Neural progenitor cell (in vitro differentiated cells): ENCODE measurements around the gene SLCO1B1. TPM values are rescaled to one million over a fixed set of nuclear protein-coding genes. Genes with fewer than 3 reads are reported as not detected.
A peak's percentile ranks its signal among the peaks of the same experiment; 100 is the strongest.
"Not testable (repeated sequence)": the region's sequence is repeated elsewhere in the genome, so short reads cannot be mapped to it uniquely, and the experiment has no call there.

Experiments
- DNase-seq: peaks from one replicate; pipeline ENCODE4 v3.0.0-alpha.2; 2016; ENCODE audit warnings: low spot score
- H2AFZ ChIP-seq: fragments of 200-600 bp; sonication (generic); replicated peaks from 2 replicates; pipeline ENCODE4 v1.6.1; 2016; ENCODE audit warnings: antibody characterized with exemption
- H3F3A ChIP-seq: fragments of 200-600 bp; sonication (generic); 2 replicates; pipeline ENCODE4 v1.6.1; 2016; ENCODE audit warnings: antibody characterized with exemption, low read depth
- H3K27ac ChIP-seq: fragments of 200-600 bp; sonication (generic); 2 replicates; pipeline ENCODE4 v1.5.1; 2016; ENCODE audit warnings: mild to moderate bottlenecking
- H3K27me3 ChIP-seq: fragments of 200-600 bp; sonication (generic); 2 replicates; pipeline ENCODE4 v1.6.1; 2016; ENCODE audit warnings: mild to moderate bottlenecking, moderate library complexity
- H3K36me3 ChIP-seq: fragments of 200-600 bp; sonication (generic); 2 replicates; pipeline ENCODE4 v1.5.1; 2016
- H3K4me1 ChIP-seq: fragments of 200-600 bp; sonication (generic); 2 replicates; pipeline ENCODE4 v1.6.1; 2016; ENCODE audit warnings: mixed run types
- H3K4me2 ChIP-seq: fragments of 200-600 bp; sonication (generic); 2 replicates; pipeline ENCODE4 v1.6.1; 2016
- H3K4me3 ChIP-seq: fragments of 200-600 bp; sonication (generic); 2 replicates; pipeline ENCODE4 v1.5.1; 2016
- H3K79me2 ChIP-seq: fragments of 200-600 bp; sonication (generic); 2 replicates; pipeline ENCODE4 v1.6.1; 2016; ENCODE audit warnings: low read depth
- H3K9ac ChIP-seq: fragments of 200-600 bp; sonication (generic); 2 replicates; pipeline ENCODE4 v1.6.1; 2016
- H3K9me3 ChIP-seq: fragments of 200-600 bp; sonication (generic); 2 replicates; pipeline ENCODE4 v1.5.1; 2016; ENCODE audit warnings: low read depth
- H4K20me1 ChIP-seq: fragments of 200-600 bp; sonication (generic); 2 replicates; pipeline ENCODE4 v1.6.1; 2016; ENCODE audit warnings: low read depth
- H3K27ac Mint-ChIP-seq: 3 replicates; pipeline ENCODE4 v1.8.0; 2021; ENCODE audit warnings: mixed read lengths
- H3K27me3 Mint-ChIP-seq: 2 replicates; pipeline ENCODE4 v1.8.0; 2022; ENCODE audit warnings: low read depth, mild to moderate bottlenecking, inconsistent platforms, moderate library complexity, mixed read lengths; ENCODE audit not compliant: insufficient read depth
- H3K36me3 Mint-ChIP-seq: 3 replicates; pipeline ENCODE4 v1.8.0; 2021; ENCODE audit warnings: mixed read lengths
- H3K4me1 Mint-ChIP-seq: 3 replicates; pipeline ENCODE4 v1.8.0; 2021; ENCODE audit warnings: mixed read lengths
- H3K4me3 Mint-ChIP-seq: 3 replicates; pipeline ENCODE4 v1.8.0; 2021; ENCODE audit warnings: mild to moderate bottlenecking, moderate library complexity, mixed read lengths
- H3K9me3 Mint-ChIP-seq: 3 replicates; pipeline ENCODE4 v1.8.0; 2020; ENCODE audit warnings: mixed read lengths
- CTCF ChIP-seq: fragments of 200-600 bp; sonication (generic); IDR thresholded peaks from 2 replicates; pipeline ENCODE4 v1.5.1; 2017; ENCODE audit warnings: antibody characterized with exemption, mild to moderate bottlenecking
- EZH2 ChIP-seq: fragments of 200-600 bp; sonication (generic); IDR thresholded peaks from 2 replicates; pipeline ENCODE4 v1.6.1; 2017; ENCODE audit warnings: antibody characterized with exemption, mild to moderate bottlenecking, moderate library complexity
- EZH2phosphoT487 ChIP-seq: fragments of 200-600 bp; sonication (generic); IDR thresholded peaks from 2 replicates; pipeline ENCODE4 v1.6.1; 2017; ENCODE audit warnings: antibody characterized with exemption
- total RNA-seq: library from RNA; depleted of rRNA; stranded (reverse); fragments of >200 nt; gene quantifications from 2 replicates; pipeline ENCODE4 v1.2.3, GENCODE V29; 2015; ENCODE audit warnings: low replicate concordance

The SLCO1B1 gene
- total RNA-seq, 1 donor from 2014 or later, result not detected

- Histone ChIP-seq H3K36me3 (no peaks in the 10 kb centered on the region), H3K4me2 (no peak overlapping the region), H3K4me3 (no peak overlapping the region), H3K79me2 (no peaks in the 10 kb centered on the region), H3F3A (no peaks in the 10 kb centered on the region), H2AFZ (no peak overlapping the region), H4K20me1 (no peaks in the 10 kb centered on the region), H3K27ac (no peak overlapping the region), H3K27me3 (no peaks in the 10 kb centered on the region), H3K9me3 (no peaks in the 10 kb centered on the region), H3K9ac (no peak overlapping the region), H3K4me1 (no peaks in the 10 kb centered on the region)
- no peak for TF ChIP-seq EZH2phosphoT487
- no peak for TF ChIP-seq EZH2
- TF ChIP-seq CTCF, result no peak
- H3K4me3 Mint-ChIP-seq, result no peak overlapping the region
- no peak for DNase-seq
- no peak overlapping the region for H3K27ac Mint-ChIP-seq
- H3K4me1 Mint-ChIP-seq, result no peaks in the 10 kb centered on the region
- no peaks in the 10 kb centered on the region for H3K36me3 Mint-ChIP-seq
- H3K9me3 Mint-ChIP-seq, result peaks cover 3% of the 10 kb centered on the region
- H3K27me3 Mint-ChIP-seq, result no peaks in the 10 kb centered on the region
Measured at GRCh38 chr12:21172079-21172478, 41.1 kb downstream of the SLCO1B1 start.

- no peak for DNase-seq
- H2AFZ ChIP-seq, result no peak overlapping the region
- no peaks in the 10 kb centered on the region for H3K9me3 ChIP-seq
- no peak for TF ChIP-seq EZH2phosphoT487
- TF ChIP-seq CTCF, result no peak
- TF ChIP-seq EZH2, result no peak
- Mint-ChIP-seq H3K27me3 (no peaks in the 10 kb centered on the region), H3K4me1 (no peaks in the 10 kb centered on the region), H3K36me3 (no peaks in the 10 kb centered on the region), H3K27ac (no peak overlapping the region), H3K4me3 (no peak overlapping the region), H3K9me3 (no peaks in the 10 kb centered on the region)
- H3K36me3 ChIP-seq, result no peaks in the 10 kb centered on the region
- H4K20me1 ChIP-seq, result no peaks in the 10 kb centered on the region
- H3F3A ChIP-seq, result no peaks in the 10 kb centered on the region
- no peak overlapping the region for H3K4me2 ChIP-seq
- no peaks in the 10 kb centered on the region for H3K79me2 ChIP-seq
- H3K9ac ChIP-seq, result no peak overlapping the region
- peaks cover 9% of the 10 kb centered on the region for H3K4me1 ChIP-seq
- no peak overlapping the region for H3K27ac ChIP-seq
- H3K27me3 ChIP-seq, result no peaks in the 10 kb centered on the region
- H3K4me3 ChIP-seq, result no peak overlapping the region
Measured at GRCh38 chr12:21183721-21184275, 52.8 kb downstream of the SLCO1B1 start.

GRCh38 chr12:21190016-21190415, 59.0 kb downstream of the SLCO1B1 start:
- no peaks in the 10 kb centered on the region for H3F3A ChIP-seq
- Mint-ChIP-seq H3K9me3 (no peaks in the 10 kb centered on the region), H3K4me3 (no peak overlapping the region), H3K36me3 (no peaks in the 10 kb centered on the region), H3K27ac (no peak overlapping the region), H3K4me1 (no peaks in the 10 kb centered on the region), H3K27me3 (no peaks in the 10 kb centered on the region)
- no peaks in the 10 kb centered on the region for H3K9me3 ChIP-seq
- no peak for DNase-seq
- no peak for TF ChIP-seq CTCF
- no peak for TF ChIP-seq EZH2phosphoT487
- TF ChIP-seq EZH2, result no peak
- H3K9ac ChIP-seq, result no peak overlapping the region
- H2AFZ ChIP-seq, result no peak overlapping the region
- no peak overlapping the region for H3K4me2 ChIP-seq
- no peaks in the 10 kb centered on the region for H4K20me1 ChIP-seq
- no peaks in the 10 kb centered on the region for H3K36me3 ChIP-seq
- no peak overlapping the region for H3K27ac ChIP-seq
- no peaks in the 10 kb centered on the region for H3K27me3 ChIP-seq
- H3K79me2 ChIP-seq, result no peaks in the 10 kb centered on the region
- no peak overlapping the region for H3K4me3 ChIP-seq
- peaks cover 9% of the 10 kb centered on the region for H3K4me1 ChIP-seq

- not testable (repeated sequence) for H3F3A ChIP-seq, H3K27me3 Mint-ChIP-seq, H3K4me2 ChIP-seq, H3K9me3 Mint-ChIP-seq, H3K36me3 ChIP-seq, H3K4me1 ChIP-seq, H3K9ac ChIP-seq, H3K27me3 ChIP-seq, H3K27ac Mint-ChIP-seq, H4K20me1 ChIP-seq, H3K27ac ChIP-seq, H3K36me3 Mint-ChIP-seq, H3K9me3 ChIP-seq, H2AFZ ChIP-seq, H3K79me2 ChIP-seq, H3K4me1 Mint-ChIP-seq, H3K4me3 Mint-ChIP-seq
- peak; percentile 32 for DNase-seq
- peak overlapping the region; percentile 30 for H3K4me3 ChIP-seq
Measured at GRCh38 chr12:21214433-21214832, 83.4 kb downstream of the SLCO1B1 start.
